Neural cell (in vitro differentiated cells): Measurements from ENCODE around the gene PI3.

ENCODE experiments used
- CTCF ChIP-seq: fragments of 450-650 bp; IDR thresholded peaks from 2 replicates; pipeline ENCODE4 v1.5.1; 2014; ENCODE audit warnings: antibody characterized with exemption, mild to moderate bottlenecking, moderate library complexity; ENCODE audit not compliant: poor library complexity, severe bottlenecking
- EP300 ChIP-seq: fragments of 450-650 bp; conservative IDR thresholded peaks from 2 replicates; pipeline ENCODE4 v1.6.1; 2014; ENCODE audit warnings: antibody characterized with exemption, mild to moderate bottlenecking, moderate library complexity; ENCODE audit not compliant: poor library complexity, severe bottlenecking
- EZH2 ChIP-seq: fragments of 200-600, 300-800 bp; shearing (Covaris generic), sonication (generic); IDR thresholded peaks from 2 replicates; pipeline ENCODE4 v1.6.1; 2014; ENCODE audit warnings: antibody characterized with exemption, low read length, borderline replicate concordance, mild to moderate bottlenecking; ENCODE audit not compliant: insufficient read depth, poor library complexity, severe bottlenecking
- MXI1 ChIP-seq: fragments of 450-650 bp; conservative IDR thresholded peaks from 2 replicates; pipeline ENCODE4 v1.6.1; 2014; ENCODE audit warnings: antibody characterized with exemption, mild to moderate bottlenecking; ENCODE audit not compliant: poor library complexity, severe bottlenecking
- POLR2AphosphoS5 ChIP-seq: IDR thresholded peaks from 2 replicates; pipeline ENCODE4 v1.6.1; 2012
- RAD21 ChIP-seq: fragments of 450-650 bp; conservative IDR thresholded peaks from 2 replicates; pipeline ENCODE4 v1.6.1; 2014; ENCODE audit warnings: antibody characterized with exemption, mild to moderate bottlenecking, moderate library complexity
- REST ChIP-seq: IDR thresholded peaks from 2 replicates; pipeline ENCODE4 v1.6.1; 2012; ENCODE audit warnings: borderline replicate concordance
- SMC3 ChIP-seq: fragments of 450-650 bp; conservative IDR thresholded peaks from 2 replicates; pipeline ENCODE4 v1.6.1; 2014; ENCODE audit warnings: antibody characterized with exemption, mild to moderate bottlenecking, moderate library complexity; ENCODE audit not compliant: poor library complexity

- TF ChIP-seq CTCF (no peak), RAD21 (no peak), EP300 (no peak), MXI1 (no peak), POLR2AphosphoS5 (no peak), REST (no peak), EZH2 (no peak), SMC3 (no peak)
Observed at GRCh38 chr20:45153147-45153546, 21.6 kb upstream of the PI3 start.
